Liver (tissue), 9 donors: ENCODE measurements around the gene HSD17B11. TPM values are rescaled to one million over a fixed set of nuclear protein-coding genes. Genes with fewer than 3 reads are reported as not detected.

Source experiments
- DNase-seq: peaks from one replicate; pipeline ENCODE4 v3.0.0-alpha.2; 2017; ENCODE audit warnings: low spot score
- H3K27ac ChIP-seq, 2 donors: one replicate each; pipeline ENCODE4 v1.7.0; 2013; ENCODE audit warnings: inconsistent platforms in 2 of 2, low read length in 2 of 2, control low read depth in 1 of 2, low read depth in 1 of 2, mild to moderate bottlenecking in 1 of 2
- H3K27me3 ChIP-seq, 4 donors: one replicate each; pipeline versions ENCODE4 v1.6.1 to v1.7.0; 2013; ENCODE audit warnings: low read length in 3 of 4, inconsistent platforms in 1 of 4, mild to moderate bottlenecking in 1 of 4, moderate library complexity in 1 of 4; ENCODE audit not compliant: control insufficient read depth in 4 of 4, insufficient read depth in 4 of 4
- H3K36me3 ChIP-seq, 4 donors: one replicate each; pipeline versions ENCODE4 v1.6.1 to v1.7.0; 2013; ENCODE audit warnings: low read length in 3 of 4, mild to moderate bottlenecking in 3 of 4, low read depth in 1 of 4, moderate library complexity in 1 of 4; ENCODE audit not compliant: control insufficient read depth in 4 of 4, insufficient read depth in 3 of 4
- H3K4me1 ChIP-seq, 4 donors: one replicate each; pipeline versions ENCODE4 v1.6.1 to v1.7.0; 2013; ENCODE audit warnings: low read length in 3 of 4, mild to moderate bottlenecking in 3 of 4, moderate library complexity in 1 of 4; ENCODE audit not compliant: control insufficient read depth in 4 of 4, insufficient read depth in 4 of 4
- H3K4me3 ChIP-seq, 3 donors: one replicate each; pipeline versions ENCODE4 v1.6.1 to v1.7.0; 2013; ENCODE audit warnings: low read length in 3 of 3, control low read depth in 1 of 3, low read depth in 1 of 3, mild to moderate bottlenecking in 1 of 3
- H3K9ac ChIP-seq, 2 donors: one replicate each; pipeline ENCODE4 v1.7.0; 2013; ENCODE audit warnings: low read length in 2 of 2, mild to moderate bottlenecking in 2 of 2, moderate library complexity in 2 of 2, control low read depth in 1 of 2, low read depth in 1 of 2
- H3K9me3 ChIP-seq, 4 donors: one replicate each; pipeline versions ENCODE4 v1.6.1 to v1.7.0; 2013; ENCODE audit warnings: low read length in 3 of 4; ENCODE audit not compliant: control insufficient read depth in 4 of 4
- EGR1 ChIP-seq, 2 donors: IDR thresholded peaks; 2 replicates each; pipeline ENCODE4 v1.6.1; 2016 to 2018; ENCODE audit warnings: antibody characterized with exemption in 2 of 2, low read depth in 2 of 2
- FOXA2 ChIP-seq: IDR thresholded peaks from 2 replicates; pipeline ENCODE4 v1.6.1; 2016; ENCODE audit warnings: antibody characterized with exemption
- GABPA ChIP-seq, 2 donors: IDR thresholded peaks in 1 of 2; conservative IDR thresholded peaks in 1 of 2; 2 replicates each; pipeline ENCODE4 v1.6.1; 2016; ENCODE audit warnings: antibody characterized with exemption in 2 of 2, mild to moderate bottlenecking in 1 of 2, moderate library complexity in 1 of 2
- HNF4A ChIP-seq, 2 donors: conservative IDR thresholded peaks; 2 replicates each; pipeline ENCODE4 v1.6.1; 2016; ENCODE audit warnings: antibody characterized with exemption in 2 of 2, mild to moderate bottlenecking in 2 of 2
- HNF4G ChIP-seq: IDR thresholded peaks from 2 replicates; pipeline ENCODE4 v1.6.1; 2016; ENCODE audit warnings: antibody characterized with exemption
- JUND ChIP-seq, 2 donors: IDR thresholded peaks; 2 replicates each; pipeline ENCODE4 v1.6.1; 2016; ENCODE audit warnings: antibody characterized with exemption in 2 of 2
- NR2F2 ChIP-seq: IDR thresholded peaks from 2 replicates; pipeline ENCODE4 v1.6.1; 2016; ENCODE audit warnings: antibody characterized with exemption
- RAD21 ChIP-seq, 2 donors: IDR thresholded peaks; 2 replicates each; pipeline ENCODE4 v1.6.1; 2016; ENCODE audit warnings: antibody characterized with exemption in 2 of 2, mild to moderate bottlenecking in 2 of 2
- RXRA ChIP-seq, 2 donors: IDR thresholded peaks; 2 replicates each; pipeline ENCODE4 v1.6.1; 2017 to 2018; ENCODE audit warnings: antibody characterized with exemption in 2 of 2, mild to moderate bottlenecking in 1 of 2
- SP1 ChIP-seq: IDR thresholded peaks from 2 replicates; pipeline ENCODE4 v1.6.1; 2018; ENCODE audit warnings: antibody characterized with exemption, mild to moderate bottlenecking
- TAF1 ChIP-seq: conservative IDR thresholded peaks from 2 replicates; pipeline ENCODE4 v1.6.1; 2016; ENCODE audit warnings: antibody characterized with exemption, mild to moderate bottlenecking
- YY1 ChIP-seq: IDR thresholded peaks from 2 replicates; pipeline ENCODE4 v1.6.1; 2016; ENCODE audit warnings: antibody characterized with exemption, mild to moderate bottlenecking
- WGBS: extraction: QIAGEN DNeasy Blood & Tissue Kit; methylation state at CpG from one replicate; pipeline ENCODE4 v1.1.7; 2013; 5-methylcytosine and 5-hydroxymethylcytosine counted together
- polyA plus RNA-seq, 2 donors: library from polyadenylated mRNA; stranded (reverse) in 1 of 2; unstranded in 1 of 2; fragments of 200-250 nt in 1 of 2; fragments of >200 nt in 1 of 2; fragmentation: Nextera tagmentation in 1 of 2; extraction: Ambion mirVana in 1 of 2; gene quantifications; one replicate each; pipeline versions ENCODE4 v1.2.1 to v1.2.3, GENCODE V29; 2013 to 2015
- total RNA-seq, 2 donors: library from RNA; depleted of rRNA; stranded (reverse); fragments of >200 nt; gene quantifications; one replicate each; pipeline ENCODE4 v1.2.3, GENCODE V29; 2014
- TF ChIP-seq, protein P1 (sequence below): IDR thresholded peaks from 2 replicates; pipeline ENCODE4 v1.6.1; 2016; ENCODE audit warnings: antibody characterized with exemption
- TF ChIP-seq, protein P2 (sequence below): IDR thresholded peaks from 2 replicates; pipeline ENCODE4 v1.6.1; 2016; ENCODE audit warnings: antibody characterized with exemption
- TF ChIP-seq, protein P3 (sequence below): IDR thresholded peaks from 2 replicates; pipeline ENCODE4 v1.6.1; 2016; ENCODE audit warnings: antibody characterized with exemption
- TF ChIP-seq, protein P4 (sequence below): IDR thresholded peaks from 2 replicates; pipeline ENCODE4 v1.6.1; 2016; ENCODE audit warnings: antibody characterized with exemption, mild to moderate bottlenecking
- TF ChIP-seq, protein P5 (sequence below): fragments of 150-350 bp; IDR thresholded peaks from 2 replicates; pipeline ENCODE4 v1.5.1; 2017; ENCODE audit warnings: improper control_type of control experiment, low read depth, low read length; ENCODE audit not compliant: missing input control
- donor health status: healthy.
- donor health status: healthy.
- donor health status: healthy.
- donor health status: healthy.
- donor health status: healthy.

The HSD17B11 gene
- total and polyA plus RNA-seq, 4 donors, result 94.8 to 133 (median 115) TPM

DNA sequence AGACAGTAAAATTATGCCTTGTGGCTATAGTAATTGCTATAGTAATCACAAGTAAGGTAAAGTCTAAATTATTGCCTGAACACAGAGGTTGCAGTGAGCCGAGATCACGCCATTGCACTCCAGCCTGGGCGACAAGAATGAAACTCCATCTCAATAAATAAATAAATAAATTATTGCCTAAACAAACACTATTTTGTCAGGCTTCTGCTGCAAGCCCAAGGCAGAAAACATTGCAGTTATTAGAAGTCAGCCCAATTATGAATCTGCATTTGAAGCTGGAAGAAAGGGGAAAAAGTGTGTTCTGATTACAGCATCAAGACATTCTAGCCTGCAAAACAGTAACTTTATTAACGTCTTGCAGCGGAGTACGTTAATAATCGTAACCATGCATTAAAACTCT lies 85.4 kb downstream of the HSD17B11 start:
- H3K27me3 ChIP-seq, result no peaks in the 10 kb centered on the region
- no peak overlapping the region for H3K27ac ChIP-seq
- DNase-seq, result no peak
- no peaks in the 10 kb centered on the region for H3K4me1 ChIP-seq
- TF ChIP-seq, protein P1, sequence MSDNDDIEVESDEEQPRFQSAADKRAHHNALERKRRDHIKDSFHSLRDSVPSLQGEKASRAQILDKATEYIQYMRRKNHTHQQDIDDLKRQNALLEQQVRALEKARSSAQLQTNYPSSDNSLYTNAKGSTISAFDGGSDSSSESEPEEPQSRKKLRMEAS, result no peak
- TF ChIP-seq RXRA (IDR thresholded peaks at IDR 0.05), result no peak
- TF ChIP-seq GABPA (IDR thresholded peaks at IDR 0.05 in 1 of 2, conservative IDR thresholded peaks at IDR 0.05 in 1 of 2), result no peak
- TF ChIP-seq FOXA2, result no peak
- TF ChIP-seq TAF1, result no peak
- TF ChIP-seq HNF4A (conservative IDR thresholded peaks at IDR 0.05), result no peak
- TF ChIP-seq, protein P2, sequence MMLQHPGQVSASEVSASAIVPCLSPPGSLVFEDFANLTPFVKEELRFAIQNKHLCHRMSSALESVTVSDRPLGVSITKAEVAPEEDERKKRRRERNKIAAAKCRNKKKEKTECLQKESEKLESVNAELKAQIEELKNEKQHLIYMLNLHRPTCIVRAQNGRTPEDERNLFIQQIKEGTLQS, result no peak
- no peak for TF ChIP-seq SP1
- TF ChIP-seq EGR1 (IDR thresholded peaks at IDR 0.05; ENCODE audit: low read depth in 2 of 2), result no peak
- no peak for TF ChIP-seq RAD21 (IDR thresholded peaks at IDR 0.05)
- WGBS, result 96% methylated on average over 7 of the region's 7 CpGs
- peaks cover 0 to 44% (median 27%) of the 10 kb centered on the region in 4 donors for H3K36me3 ChIP-seq
- H3K9ac ChIP-seq, result no peak overlapping the region
- H3K9me3 ChIP-seq, result no peaks in the 10 kb centered on the region
- no peak overlapping the region for H3K4me3 ChIP-seq

DNA sequence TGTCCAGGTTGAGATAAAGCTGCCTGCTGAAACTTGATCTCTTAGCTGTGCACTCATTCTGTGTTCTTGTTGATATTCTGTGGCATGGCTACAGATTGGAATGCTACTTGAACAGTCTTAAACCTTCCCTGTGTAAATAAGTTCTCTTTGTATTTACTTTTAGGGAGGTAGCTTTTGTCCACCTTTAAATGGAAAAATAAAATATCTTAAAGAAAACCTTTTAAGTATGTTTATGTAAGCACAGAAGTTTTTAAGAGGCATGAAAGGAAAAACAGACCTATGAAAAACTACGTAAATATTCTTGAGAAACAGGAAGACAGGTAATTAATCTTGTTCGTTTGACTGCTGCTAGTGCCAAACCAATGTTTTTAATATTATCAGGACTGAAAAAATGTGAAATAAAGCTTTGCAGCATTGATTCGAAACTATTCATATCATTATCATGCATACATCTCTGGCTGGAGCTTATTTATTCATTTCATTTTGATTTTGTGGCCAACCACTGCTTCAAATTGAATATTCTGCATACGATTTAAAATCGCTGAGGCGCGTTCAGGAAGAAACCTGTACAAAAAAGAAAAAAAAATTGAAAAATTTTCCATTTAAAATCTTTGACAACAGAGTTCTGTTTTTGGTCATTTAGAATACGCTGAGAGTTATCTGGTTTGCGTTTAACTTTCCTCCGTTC lies 86.1 kb downstream of the HSD17B11 start:
- no peak for DNase-seq
- H3K9ac ChIP-seq, result no peak overlapping the region
- no peaks in the 10 kb centered on the region for H3K27me3 ChIP-seq
- H3K36me3 ChIP-seq, result peaks cover 0 to 39% (median 27%) of the 10 kb centered on the region in 4 donors
- no peaks in the 10 kb centered on the region for H3K9me3 ChIP-seq
- H3K4me3 ChIP-seq, result no peak overlapping the region
- TF ChIP-seq, protein P3, sequence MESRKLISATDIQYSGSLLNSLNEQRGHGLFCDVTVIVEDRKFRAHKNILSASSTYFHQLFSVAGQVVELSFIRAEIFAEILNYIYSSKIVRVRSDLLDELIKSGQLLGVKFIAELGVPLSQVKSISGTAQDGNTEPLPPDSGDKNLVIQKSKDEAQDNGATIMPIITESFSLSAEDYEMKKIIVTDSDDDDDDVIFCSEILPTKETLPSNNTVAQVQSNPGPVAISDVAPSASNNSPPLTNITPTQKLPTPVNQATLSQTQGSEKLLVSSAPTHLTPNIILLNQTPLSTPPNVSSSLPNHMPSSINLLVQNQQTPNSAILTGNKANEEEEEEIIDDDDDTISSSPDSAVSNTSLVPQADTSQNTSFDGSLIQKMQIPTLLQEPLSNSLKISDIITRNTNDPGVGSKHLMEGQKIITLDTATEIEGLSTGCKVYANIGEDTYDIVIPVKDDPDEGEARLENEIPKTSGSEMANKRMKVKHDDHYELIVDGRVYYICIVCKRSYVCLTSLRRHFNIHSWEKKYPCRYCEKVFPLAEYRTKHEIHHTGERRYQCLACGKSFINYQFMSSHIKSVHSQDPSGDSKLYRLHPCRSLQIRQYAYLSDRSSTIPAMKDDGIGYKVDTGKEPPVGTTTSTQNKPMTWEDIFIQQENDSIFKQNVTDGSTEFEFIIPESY, result no peak
- TF ChIP-seq TAF1 (no peak), EGR1 (IDR thresholded peaks at IDR 0.05; ENCODE audit: low read depth in 2 of 2) (no peak), HNF4A (conservative IDR thresholded peaks at IDR 0.05) (no peak), SP1 (no peak), NR2F2 (no peak), RAD21 (IDR thresholded peaks at IDR 0.05) (no peak), GABPA (IDR thresholded peaks at IDR 0.05 in 1 of 2, conservative IDR thresholded peaks at IDR 0.05 in 1 of 2) (no peak), FOXA2 (no peak), JUND (IDR thresholded peaks at IDR 0.05) (no peak), HNF4G (no peak), YY1 (no peak)
- TF ChIP-seq, protein P1, result no peak
- TF ChIP-seq, protein P4, sequence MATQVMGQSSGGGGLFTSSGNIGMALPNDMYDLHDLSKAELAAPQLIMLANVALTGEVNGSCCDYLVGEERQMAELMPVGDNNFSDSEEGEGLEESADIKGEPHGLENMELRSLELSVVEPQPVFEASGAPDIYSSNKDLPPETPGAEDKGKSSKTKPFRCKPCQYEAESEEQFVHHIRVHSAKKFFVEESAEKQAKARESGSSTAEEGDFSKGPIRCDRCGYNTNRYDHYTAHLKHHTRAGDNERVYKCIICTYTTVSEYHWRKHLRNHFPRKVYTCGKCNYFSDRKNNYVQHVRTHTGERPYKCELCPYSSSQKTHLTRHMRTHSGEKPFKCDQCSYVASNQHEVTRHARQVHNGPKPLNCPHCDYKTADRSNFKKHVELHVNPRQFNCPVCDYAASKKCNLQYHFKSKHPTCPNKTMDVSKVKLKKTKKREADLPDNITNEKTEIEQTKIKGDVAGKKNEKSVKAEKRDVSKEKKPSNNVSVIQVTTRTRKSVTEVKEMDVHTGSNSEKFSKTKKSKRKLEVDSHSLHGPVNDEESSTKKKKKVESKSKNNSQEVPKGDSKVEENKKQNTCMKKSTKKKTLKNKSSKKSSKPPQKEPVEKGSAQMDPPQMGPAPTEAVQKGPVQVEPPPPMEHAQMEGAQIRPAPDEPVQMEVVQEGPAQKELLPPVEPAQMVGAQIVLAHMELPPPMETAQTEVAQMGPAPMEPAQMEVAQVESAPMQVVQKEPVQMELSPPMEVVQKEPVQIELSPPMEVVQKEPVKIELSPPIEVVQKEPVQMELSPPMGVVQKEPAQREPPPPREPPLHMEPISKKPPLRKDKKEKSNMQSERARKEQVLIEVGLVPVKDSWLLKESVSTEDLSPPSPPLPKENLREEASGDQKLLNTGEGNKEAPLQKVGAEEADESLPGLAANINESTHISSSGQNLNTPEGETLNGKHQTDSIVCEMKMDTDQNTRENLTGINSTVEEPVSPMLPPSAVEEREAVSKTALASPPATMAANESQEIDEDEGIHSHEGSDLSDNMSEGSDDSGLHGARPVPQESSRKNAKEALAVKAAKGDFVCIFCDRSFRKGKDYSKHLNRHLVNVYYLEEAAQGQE, result no peak
- TF ChIP-seq, protein P5, sequence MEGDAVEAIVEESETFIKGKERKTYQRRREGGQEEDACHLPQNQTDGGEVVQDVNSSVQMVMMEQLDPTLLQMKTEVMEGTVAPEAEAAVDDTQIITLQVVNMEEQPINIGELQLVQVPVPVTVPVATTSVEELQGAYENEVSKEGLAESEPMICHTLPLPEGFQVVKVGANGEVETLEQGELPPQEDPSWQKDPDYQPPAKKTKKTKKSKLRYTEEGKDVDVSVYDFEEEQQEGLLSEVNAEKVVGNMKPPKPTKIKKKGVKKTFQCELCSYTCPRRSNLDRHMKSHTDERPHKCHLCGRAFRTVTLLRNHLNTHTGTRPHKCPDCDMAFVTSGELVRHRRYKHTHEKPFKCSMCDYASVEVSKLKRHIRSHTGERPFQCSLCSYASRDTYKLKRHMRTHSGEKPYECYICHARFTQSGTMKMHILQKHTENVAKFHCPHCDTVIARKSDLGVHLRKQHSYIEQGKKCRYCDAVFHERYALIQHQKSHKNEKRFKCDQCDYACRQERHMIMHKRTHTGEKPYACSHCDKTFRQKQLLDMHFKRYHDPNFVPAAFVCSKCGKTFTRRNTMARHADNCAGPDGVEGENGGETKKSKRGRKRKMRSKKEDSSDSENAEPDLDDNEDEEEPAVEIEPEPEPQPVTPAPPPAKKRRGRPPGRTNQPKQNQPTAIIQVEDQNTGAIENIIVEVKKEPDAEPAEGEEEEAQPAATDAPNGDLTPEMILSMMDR, result no peak
- H3K27ac ChIP-seq, result no peak overlapping the region
- H3K4me1 ChIP-seq, result peaks cover 0 to 3% (median 0%) of the 10 kb centered on the region in 4 donors
- 88% methylated on average over 10 of the region's 10 CpGs for WGBS
